OCI-LY7 (cell line): ENCODE measurements around the gene MYLK. TPM values are rescaled to one million over a fixed set of nuclear protein-coding genes. Genes with fewer than 3 reads are reported as not detected.

ENCODE experiments used
- BruUV-seq: library from RNA; stranded (reverse); fragments of 400-500 nt; replicated peaks from 2 replicates; lab custom pipeline; 2021; lab: Mats Ljungman, UMichigan
- CTCF ChIA-PET: fragments of 300-600 bp; sonication (Branson Sonifier 250); formaldehyde crosslinking; loops from one replicate; lab custom pipeline; 2022; ENCODE audit warnings: antibody characterized with exemption; ENCODE audit not compliant: unreplicated experiment; lab: Charles Lee
- POLR2A ChIA-PET: fragments of 300-600 bp; sonication (Branson Sonifier 250); formaldehyde crosslinking; loops from one replicate; lab custom pipeline; 2022; ENCODE audit warnings: antibody characterized with exemption; lab: Charles Lee
- DNase-seq: peaks from one replicate; pipeline ENCODE4 v3.0.0-alpha.2; 2015; ENCODE audit warnings: low spot score
- H2AFZ ChIP-seq: fragments of 200-600 bp; sonication (generic), shearing (Covaris generic); 2 replicates; pipeline ENCODE4 v1.6.1; 2014; ENCODE audit warnings: mild to moderate bottlenecking, antibody characterized with exemption, low read length, moderate library complexity
- H3K27ac ChIP-seq: fragments of 200-600 bp; sonication (generic); 2 replicates; pipeline ENCODE4 v1.5.1; 2014; ENCODE audit warnings: mixed run types, low read depth, mild to moderate bottlenecking, moderate library complexity, low read length, inconsistent platforms; ENCODE audit not compliant: poor library complexity, severe bottlenecking
- H3K36me3 ChIP-seq: fragments of 200-600 bp; sonication (generic); 2 replicates; pipeline ENCODE4 v1.6.1; 2014; ENCODE audit warnings: mild to moderate bottlenecking, antibody characterized with exemption, low read length, moderate library complexity, mixed read lengths; ENCODE audit not compliant: insufficient read depth
- H3K4me1 ChIP-seq: fragments of 200-600 bp; sonication (generic); 2 replicates; pipeline ENCODE4 v1.5.1; 2014; ENCODE audit warnings: mild to moderate bottlenecking, low read length; ENCODE audit not compliant: insufficient read depth, poor library complexity, severe bottlenecking
- H3K4me2 ChIP-seq: fragments of 200-600 bp; sonication (generic); 2 replicates; pipeline ENCODE4 v1.6.1; 2014; ENCODE audit warnings: mild to moderate bottlenecking, low read length
- H3K4me3 ChIP-seq: fragments of 200-600 bp; sonication (generic); 2 replicates; pipeline ENCODE4 v1.5.1; 2014; ENCODE audit warnings: mild to moderate bottlenecking, low read depth, low read length; ENCODE audit not compliant: poor library complexity, severe bottlenecking
- H3K79me2 ChIP-seq: fragments of 200-600 bp; sonication (generic); 2 replicates; pipeline ENCODE4 v1.6.1; 2016; ENCODE audit warnings: low read depth, mild to moderate bottlenecking, low read length, moderate library complexity, mixed read lengths; ENCODE audit not compliant: insufficient read depth
- H3K9me2 ChIP-seq: fragments of 200-600 bp; sonication (generic); 2 replicates; pipeline ENCODE4 v1.6.1; 2016; ENCODE audit warnings: mild to moderate bottlenecking, low read length, mixed read lengths; ENCODE audit not compliant: insufficient read depth
- H3K9me3 ChIP-seq: fragments of 200-600 bp; sonication (generic); 2 replicates; pipeline ENCODE4 v1.6.1; 2014; ENCODE audit warnings: mild to moderate bottlenecking, mixed run types, low read length, mixed read lengths
- H4K20me1 ChIP-seq: fragments of 200-600 bp; sonication (generic); 2 replicates; pipeline ENCODE4 v1.6.1; 2014; ENCODE audit warnings: mild to moderate bottlenecking, antibody characterized with exemption, low read length, moderate library complexity, mixed read lengths; ENCODE audit not compliant: insufficient read depth
- CTCF ChIP-seq: fragments of 200-600 bp; sonication (generic); conservative IDR thresholded peaks from 2 replicates; pipeline ENCODE4 v1.5.1; 2014; ENCODE audit warnings: mild to moderate bottlenecking, antibody characterized with exemption, low read length, moderate library complexity, mixed read lengths
- EZH2phosphoT487 ChIP-seq: fragments of 200-600 bp; sonication (generic); IDR thresholded peaks from 2 replicates; pipeline ENCODE4 v1.6.1; 2018; ENCODE audit warnings: low read depth, borderline replicate concordance, mild to moderate bottlenecking, mixed run types, antibody characterized with exemption, low read length, moderate library complexity, mixed read lengths
- intact Hi-C: fragments of 100-400 bp; cut with micrococcal nuclease; formaldehyde crosslinking; loops from one replicate; pipeline ENCODE4 v1.10.0; 2022; ENCODE audit not compliant: unreplicated experiment
- total RNA-seq, 2 experiments: library from RNA; depleted of rRNA in 1 of 2; stranded (reverse); fragments of >200 nt in 1 of 2; shearing (Covaris generic) in 1 of 2; gene quantifications; 2 replicates each; pipeline ENCODE4 v1.2.3, GENCODE V29; 2014 to 2022

Gene MYLK
- total RNA-seq, 2 experiments from 2014 or later = not detected

GRCh38 chr3:123780656-123781055 is 103.5 kb downstream of the MYLK start:
- ChIA-PET POLR2A (no interaction called here), CTCF (no interaction called here)
- no peak for TF ChIP-seq CTCF
- TF ChIP-seq EZH2phosphoT487 = no peak
- Histone ChIP-seq H3K36me3 (no peaks in the 10 kb centered on the region), H3K9me2 (no peaks in the 10 kb centered on the region), H3K9me3 (no peaks in the 10 kb centered on the region), H3K27ac (no peak overlapping the region), H3K4me1 (no peaks in the 10 kb centered on the region), H3K4me2 (no peak overlapping the region), H3K4me3 (no peak overlapping the region), H2AFZ (no peak overlapping the region), H4K20me1 (no peaks in the 10 kb centered on the region), H3K79me2 (no peaks in the 10 kb centered on the region)
- BruUV-seq = no TSS peak
- DNase-seq = no peak
- intact Hi-C loops = no loop called here

- Histone ChIP-seq H3K36me3 (no peaks in the 10 kb centered on the region), H3K4me1 (no peaks in the 10 kb centered on the region), H3K27ac (no peak overlapping the region), H3K4me2 (no peak overlapping the region), H4K20me1 (no peaks in the 10 kb centered on the region), H3K9me3 (no peaks in the 10 kb centered on the region), H3K79me2 (no peaks in the 10 kb centered on the region), H3K4me3 (no peak overlapping the region), H3K9me2 (no peaks in the 10 kb centered on the region), H2AFZ (no peak overlapping the region)
- intact Hi-C loops = no loop called here
- TF ChIP-seq EZH2phosphoT487 = no peak
- no peak for TF ChIP-seq CTCF
- POLR2A ChIA-PET = no interaction called here
- no TSS peak for BruUV-seq
- CTCF ChIA-PET = no interaction called here
- DNase-seq = no peak
These were observed 104.4 kb downstream of the MYLK start for GRCh38 chr3:123779655-123780231.

GRCh38 chr3:123778991-123779622 is 105.0 kb downstream of the MYLK start:
- Histone ChIP-seq H2AFZ (no peak overlapping the region), H3K79me2 (no peaks in the 10 kb centered on the region), H4K20me1 (no peaks in the 10 kb centered on the region), H3K27ac (no peak overlapping the region), H3K9me3 (no peaks in the 10 kb centered on the region), H3K36me3 (no peaks in the 10 kb centered on the region), H3K4me3 (no peak overlapping the region), H3K4me1 (no peaks in the 10 kb centered on the region), H3K4me2 (no peak overlapping the region), H3K9me2 (no peaks in the 10 kb centered on the region)
- no peak for DNase-seq
- intact Hi-C loops = no loop called here
- BruUV-seq = no TSS peak
- CTCF ChIA-PET = no interaction called here
- TF ChIP-seq CTCF (no peak), EZH2phosphoT487 (no peak)
- POLR2A ChIA-PET = no interaction called here
